Measurements from ENCODE around the gene DNAJC22. TPM values are rescaled to one million over a fixed set of nuclear protein-coding genes. Genes with fewer than 3 reads are reported as not detected.
"Not testable (repeated sequence)": the region's sequence is repeated elsewhere in the genome, so short reads cannot be mapped to it uniquely, and the experiment has no call there.

The DNAJC22 gene
- under 1 TPM in 1 of 2 experiments, not detected in 1; 0.05 TPM for total RNA-seq

DNA sequence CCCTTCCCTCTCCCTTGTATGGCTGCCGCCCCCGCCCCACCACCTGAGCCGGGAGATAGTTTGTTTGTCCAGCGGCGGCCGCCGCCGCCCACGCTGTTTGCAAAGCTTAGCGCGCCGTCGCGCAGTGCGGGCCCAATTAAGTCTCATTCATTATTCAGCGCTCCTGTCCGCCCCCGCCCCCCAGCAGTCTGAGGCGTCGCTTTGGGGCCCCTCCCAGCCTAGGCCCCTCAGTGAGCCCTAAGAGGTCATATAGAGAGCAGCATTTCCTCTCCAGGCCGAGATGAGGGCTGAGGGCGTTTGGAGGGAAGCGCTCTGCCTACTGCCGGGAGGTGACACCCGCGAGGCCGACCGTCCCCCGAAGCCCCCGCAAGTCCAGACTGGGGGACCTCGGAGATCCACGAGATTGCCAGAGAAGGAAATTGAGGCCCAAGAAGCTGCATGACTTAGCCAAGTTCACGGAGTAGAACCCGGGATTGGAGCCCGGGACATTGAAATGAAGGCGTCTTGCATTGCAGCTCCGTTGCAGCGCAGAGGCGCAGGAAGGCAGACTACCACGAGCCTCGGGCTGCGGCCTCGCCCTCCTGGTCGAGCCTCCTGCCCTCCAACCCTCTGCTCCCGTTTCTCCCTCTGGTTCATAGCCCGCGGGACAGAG is at the start of gene DNAJC22:
Gene DNAJC22 (plus strand): TSS at position 230 of the 652 bp plus-strand sequence. CDS start 1,985 bp downstream, outside the sequence.
- ChIA-PET CTCF (interaction anchor here (0.6 to 9.4 kb wide), 31 partner anchors 7 to 290 kb away, joined by 3 to 161 read pairs (median 6); partner anchors contain the start of genes C1QL4, PRPF40B, PRPH and SPATS2), POLR2A (interaction anchor here (1.3 to 2.0 kb wide), 5 partner anchors 11 to 57 kb away, joined by 4 to 12 read pairs (median 7); partner anchors contain the start of genes PRPH and SPATS2)
- Mint-ChIP-seq H3K4me3 (peak within 1 kb of the TSS; percentile 57), H3K27ac (no peak within 1 kb of the TSS), H3K36me3 (ENCODE audit: low read depth) (no peaks in the 10 kb centered on the region), H3K27me3 (peaks cover 74% of the 10 kb centered on the region), H3K4me1 (peaks cover 37% of the 10 kb centered on the region), H3K9me3 (no peaks in the 10 kb centered on the region)
- peak; percentile 34 for DNase-seq

DNA sequence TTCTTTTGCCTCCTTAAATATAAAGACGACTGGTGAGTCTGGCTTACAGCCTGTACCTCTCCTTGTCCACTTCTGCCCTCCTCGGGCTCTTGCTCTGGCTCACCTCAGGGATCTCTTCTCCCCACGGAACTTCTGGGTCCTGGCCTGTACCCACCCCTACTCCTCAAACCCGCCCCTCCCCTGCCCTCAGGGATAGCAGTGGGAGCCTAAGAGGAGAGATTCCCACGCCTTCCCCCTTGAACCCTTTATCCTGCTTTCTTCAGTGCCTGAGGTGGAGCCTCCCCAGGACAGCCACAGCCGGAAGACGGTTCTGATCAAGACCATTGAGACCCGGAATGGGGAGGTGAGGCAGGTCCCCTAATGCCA is 49.0 kb upstream of the DNAJC22 start:
- H3K9me3 Mint-ChIP-seq = no peaks in the 10 kb centered on the region
- H3K4me1 Mint-ChIP-seq = peaks cover 40% of the 10 kb centered on the region
- ChIA-PET POLR2A (interaction anchor here (0.8 to 3.6 kb wide), 5 partner anchors 23 to 69 kb away, joined by 3 to 21 read pairs (median 9); partner anchors contain the start of genes TROAP and TUBA1C), CTCF (interaction anchor here (0.7 to 14.1 kb wide), 16 partner anchors 8 to 230 kb away, joined by 3 to 161 read pairs (median 6); partner anchors contain the start of genes C1QL4, DNAJC22 and TROAP)
- H3K36me3 Mint-ChIP-seq (ENCODE audit: low read depth) = no peaks in the 10 kb centered on the region
- peaks cover 52% of the 10 kb centered on the region for H3K27me3 Mint-ChIP-seq
- no peak overlapping the region for H3K27ac Mint-ChIP-seq
- peak overlapping the region; percentile 44 for H3K4me3 Mint-ChIP-seq
- DNase-seq = no peak

DNA sequence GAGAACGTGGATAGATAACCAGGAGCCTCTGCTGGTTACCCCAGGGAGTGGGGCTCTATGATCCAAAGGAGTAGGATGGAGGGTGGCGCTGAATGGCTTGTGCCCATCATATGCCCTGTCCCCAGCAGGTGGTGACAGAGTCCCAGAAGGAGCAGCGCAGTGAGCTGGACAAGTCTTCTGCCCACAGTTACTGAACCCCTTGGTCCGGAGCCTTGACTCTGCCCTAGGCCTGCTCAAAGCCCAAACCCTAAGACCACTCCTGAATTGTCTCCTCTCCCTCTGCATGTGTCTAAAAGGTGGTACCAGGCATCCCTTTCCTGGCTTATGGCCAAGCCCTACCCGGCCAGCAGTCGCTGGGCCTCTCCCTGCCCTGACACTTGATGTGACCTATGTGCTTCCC is 48.5 kb upstream of the DNAJC22 start:
- Mint-ChIP-seq H3K36me3 (ENCODE audit: low read depth) (no peaks in the 10 kb centered on the region), H3K4me1 (peaks cover 40% of the 10 kb centered on the region), H3K27ac (no peak overlapping the region), H3K27me3 (peaks cover 54% of the 10 kb centered on the region), H3K4me3 (peak overlapping the region; percentile 44), H3K9me3 (no peaks in the 10 kb centered on the region)
- ChIA-PET POLR2A (interaction anchor here (1.1 to 1.2 kb wide), 2 partner anchors 24 to 69 kb away, joined by 3 to 4 read pairs; partner anchors contain the start of gene TROAP), CTCF (interaction anchor here (2.9 to 4.1 kb wide), 2 partner anchors 25 to 39 kb away, joined by 15 to 36 read pairs; partner anchors contain the start of genes C1QL4 and TROAP)
- DNase-seq = no peak

DNA sequence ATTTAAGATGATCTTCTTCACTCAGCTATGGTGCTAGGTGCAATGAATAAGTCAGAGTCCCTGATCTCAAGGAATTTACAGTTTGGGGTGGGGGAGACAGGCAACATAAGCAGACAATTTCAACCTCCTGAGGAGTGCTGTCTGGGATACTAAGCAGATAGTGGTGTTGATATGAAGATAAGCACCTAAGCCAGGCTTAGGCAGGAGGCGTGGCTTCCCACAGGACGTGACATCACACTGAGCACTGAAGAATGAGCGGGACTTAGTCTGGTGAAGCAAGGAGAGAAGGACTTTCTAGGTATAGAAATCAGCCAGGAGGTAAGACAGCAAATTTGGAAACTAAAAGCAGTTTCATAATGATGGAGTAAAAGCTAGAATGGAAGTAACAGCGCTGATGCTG is 44.9 kb upstream of the DNAJC22 start:
- ChIA-PET POLR2A (interaction anchor here (2.8 kb wide), 1 partner anchor 21 kb away, joined by 10 read pairs; the partner anchor contains the start of gene TROAP), CTCF (interaction anchor here (0.7 to 2.1 kb wide), 4 partner anchors 9 to 215 kb away, joined by 3 to 10 read pairs (median 4); partner anchors contain the start of genes C1QL4 and DNAJC22)
- Mint-ChIP-seq H3K27ac (peak overlapping the region; percentile 22), H3K4me1 (peaks cover 29% of the 10 kb centered on the region), H3K27me3 (peaks cover 36% of the 10 kb centered on the region), H3K4me3 (peak overlapping the region; percentile 18), H3K9me3 (no peaks in the 10 kb centered on the region), H3K36me3 (ENCODE audit: low read depth) (no peaks in the 10 kb centered on the region)
- DNase-seq = peak; percentile 64

DNA sequence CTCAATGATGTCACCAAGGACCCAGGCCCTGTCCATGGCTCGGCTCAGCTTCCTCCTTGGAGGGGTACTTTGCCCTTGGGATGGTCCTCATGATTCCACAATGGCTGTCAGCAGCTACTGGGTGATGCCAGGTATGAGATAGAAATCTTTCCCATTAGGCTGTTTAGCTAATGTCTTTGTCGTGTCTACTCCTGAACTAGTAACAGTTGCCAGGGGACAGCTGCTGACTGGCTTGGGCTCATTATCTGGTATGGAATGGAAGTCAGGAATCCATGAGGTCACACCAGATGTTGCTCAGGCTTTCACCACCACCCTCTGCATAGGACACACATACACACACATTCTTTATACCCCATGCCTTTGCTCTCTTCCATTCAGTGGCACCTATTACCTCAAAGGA is 42.5 kb upstream of the DNAJC22 start:
- peaks cover 25% of the 10 kb centered on the region for H3K27me3 Mint-ChIP-seq
- POLR2A ChIA-PET = interaction anchor here (1.0 to 2.8 kb wide), 3 partner anchors 9 to 45 kb away, joined by 3 to 10 read pairs (median 5); partner anchors contain the start of genes PRPH and TROAP
- CTCF ChIA-PET = interaction anchor here (1.0 to 1.2 kb wide), 3 partner anchors 16 to 55 kb away, joined by 3 to 5 read pairs (median 3); no protein-coding TSS in a partner anchor
- H3K4me1 Mint-ChIP-seq = peaks cover 9% of the 10 kb centered on the region
- no peak overlapping the region for H3K4me3 Mint-ChIP-seq
- no peaks in the 10 kb centered on the region for H3K36me3 Mint-ChIP-seq (ENCODE audit: low read depth)
- H3K9me3 Mint-ChIP-seq = no peaks in the 10 kb centered on the region
- DNase-seq = no peak
- H3K27ac Mint-ChIP-seq = no peak overlapping the region

DNA sequence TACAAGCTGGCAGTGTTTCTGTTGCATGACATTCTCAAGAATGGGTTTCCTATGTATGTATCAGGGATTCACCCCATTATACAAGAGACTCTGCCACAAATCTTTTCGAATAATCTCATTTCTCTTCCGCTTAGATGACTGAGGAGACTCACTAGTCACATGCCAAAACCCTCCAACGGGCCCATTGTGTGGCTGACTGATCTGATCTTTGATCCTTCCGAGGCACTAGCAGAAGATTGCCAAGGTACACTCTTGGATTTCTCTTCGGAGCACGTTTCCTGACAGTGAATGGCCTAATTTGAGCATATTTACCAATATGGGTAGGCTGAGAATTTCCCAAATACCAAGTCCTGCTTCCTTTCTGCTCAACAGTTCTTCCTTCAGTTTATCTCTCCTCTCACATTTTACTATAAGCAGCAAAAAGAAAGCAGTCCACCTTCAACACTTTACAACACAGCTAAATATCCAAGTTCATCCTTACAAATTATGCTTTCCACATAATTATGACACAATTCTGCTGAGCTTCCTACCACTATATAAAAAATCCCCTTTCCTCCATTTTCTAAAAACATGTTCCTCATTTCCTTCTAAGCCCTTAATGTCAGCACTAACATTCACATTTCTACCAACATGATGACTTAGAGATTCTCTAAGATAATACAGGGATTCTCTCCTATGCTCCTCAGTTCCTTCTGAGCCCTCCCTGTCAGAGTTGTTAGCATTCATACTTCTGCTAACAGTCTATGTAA is 40.8 kb upstream of the DNAJC22 start:
- ChIA-PET POLR2A (no interaction called here), CTCF (interaction anchor here (0.6 to 1.3 kb wide), 3 partner anchors 9 to 36 kb away, joined by 3 to 4 read pairs (median 3); no protein-coding TSS in a partner anchor)
- H3K36me3 Mint-ChIP-seq (ENCODE audit: low read depth) = no peaks in the 10 kb centered on the region
- no peak overlapping the region for H3K27ac Mint-ChIP-seq
- H3K4me3 Mint-ChIP-seq = no peak overlapping the region
- peaks cover 34% of the 10 kb centered on the region for H3K27me3 Mint-ChIP-seq
- peaks cover 9% of the 10 kb centered on the region for H3K4me1 Mint-ChIP-seq
- no peaks in the 10 kb centered on the region for H3K9me3 Mint-ChIP-seq
- no peak for DNase-seq

DNA sequence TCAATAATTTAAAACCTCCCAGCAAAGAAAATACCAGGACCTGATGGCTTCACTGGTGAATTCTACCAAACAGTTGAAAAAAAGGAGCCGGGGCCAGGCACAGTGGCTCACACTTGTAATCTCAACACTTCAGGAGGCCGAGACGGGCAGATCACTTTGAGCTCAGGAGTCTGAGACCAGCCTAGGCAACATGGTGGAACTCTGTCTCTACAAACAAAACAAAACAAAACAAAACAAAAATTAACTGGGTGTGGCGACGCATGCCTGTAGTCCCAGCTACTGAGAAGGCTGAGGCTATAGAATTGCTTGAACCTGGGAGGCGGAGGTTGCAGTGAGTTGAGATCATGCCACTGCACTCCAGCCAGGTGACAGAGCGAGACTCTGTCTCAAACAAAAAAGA is 37.3 kb upstream of the DNAJC22 start:
- CTCF ChIA-PET = interaction anchor here (0.8 kb wide), 1 partner anchor 22 kb away, joined by 3 read pairs; no protein-coding TSS in a partner anchor
- DNase-seq = no peak
- POLR2A ChIA-PET = interaction anchor here (1.6 kb wide), 1 partner anchor 13 kb away, joined by 5 read pairs; the partner anchor contains the start of gene TROAP
- peaks cover 35% of the 10 kb centered on the region for H3K27me3 Mint-ChIP-seq
- H3K36me3 Mint-ChIP-seq (ENCODE audit: low read depth) = no peaks in the 10 kb centered on the region
- H3K4me3 Mint-ChIP-seq = no peak overlapping the region
- no peaks in the 10 kb centered on the region for H3K9me3 Mint-ChIP-seq
- no peak overlapping the region for H3K27ac Mint-ChIP-seq
- H3K4me1 Mint-ChIP-seq = no peaks in the 10 kb centered on the region

DNA sequence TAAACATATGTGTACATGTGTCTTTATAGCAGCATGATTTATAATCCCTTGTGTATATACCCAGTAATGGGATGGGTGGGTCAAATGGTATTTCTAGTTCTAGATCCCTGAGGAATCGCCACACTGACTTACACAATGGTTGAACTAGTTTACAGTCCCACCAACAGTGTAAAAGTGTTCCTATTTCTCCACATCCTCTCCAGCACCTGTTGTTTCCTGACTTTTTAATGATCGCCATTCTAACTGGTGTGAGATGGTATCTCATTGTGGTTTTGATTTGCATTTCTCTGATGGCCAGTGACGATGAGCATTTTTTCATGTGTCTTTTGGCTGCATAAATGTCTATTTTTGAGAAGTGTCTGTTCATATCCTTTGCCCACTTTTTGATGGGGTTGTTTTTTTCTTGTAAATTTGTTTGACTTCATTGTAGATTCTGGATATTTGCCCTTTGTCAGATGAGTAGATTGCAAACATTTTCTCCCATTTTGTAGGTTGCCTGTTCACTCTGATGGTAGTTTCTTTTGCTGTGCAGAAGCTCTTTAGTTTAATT is 36.2 kb upstream of the DNAJC22 start:
- H3K27ac Mint-ChIP-seq; H3K4me3 Mint-ChIP-seq; H3K9me3 Mint-ChIP-seq; DNase-seq; POLR2A ChIA-PET; H3K4me1 Mint-ChIP-seq; H3K36me3 Mint-ChIP-seq (ENCODE audit: low read depth); CTCF ChIA-PET: not testable (repeated sequence)
- peaks cover 31% of the 10 kb centered on the region for H3K27me3 Mint-ChIP-seq

DNA sequence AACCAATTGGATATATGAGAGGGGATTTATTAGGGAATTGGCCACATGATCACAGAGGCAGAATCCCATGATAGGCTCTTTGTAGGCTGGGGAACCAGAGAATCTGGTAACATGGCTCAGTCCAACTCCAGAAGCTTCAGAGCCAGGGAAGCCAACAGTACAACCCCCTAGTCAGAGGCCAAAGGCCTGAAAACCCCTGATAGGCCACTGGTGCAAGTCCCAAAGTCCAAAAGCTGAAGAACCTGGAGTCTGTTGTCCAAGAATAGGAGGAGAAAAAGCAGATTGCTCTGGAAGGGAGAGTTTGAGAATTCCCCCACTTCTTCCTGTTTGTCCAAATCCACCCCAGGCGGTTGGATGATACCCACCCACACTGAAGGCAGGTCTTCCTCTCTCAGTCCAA is 31.9 kb upstream of the DNAJC22 start:
- ChIA-PET POLR2A (no interaction called here), CTCF (interaction anchor here (1.3 to 1.4 kb wide), 2 partner anchors 17 to 19 kb away, joined by 3 to 4 read pairs; partner anchors contain the start of gene PRPH)
- no peaks in the 10 kb centered on the region for H3K4me1 Mint-ChIP-seq
- no peak overlapping the region for H3K4me3 Mint-ChIP-seq
- peaks cover 11% of the 10 kb centered on the region for H3K27me3 Mint-ChIP-seq
- no peaks in the 10 kb centered on the region for H3K36me3 Mint-ChIP-seq (ENCODE audit: low read depth)
- no peak overlapping the region for H3K27ac Mint-ChIP-seq
- DNase-seq = no peak
- H3K9me3 Mint-ChIP-seq = no peaks in the 10 kb centered on the region

DNA sequence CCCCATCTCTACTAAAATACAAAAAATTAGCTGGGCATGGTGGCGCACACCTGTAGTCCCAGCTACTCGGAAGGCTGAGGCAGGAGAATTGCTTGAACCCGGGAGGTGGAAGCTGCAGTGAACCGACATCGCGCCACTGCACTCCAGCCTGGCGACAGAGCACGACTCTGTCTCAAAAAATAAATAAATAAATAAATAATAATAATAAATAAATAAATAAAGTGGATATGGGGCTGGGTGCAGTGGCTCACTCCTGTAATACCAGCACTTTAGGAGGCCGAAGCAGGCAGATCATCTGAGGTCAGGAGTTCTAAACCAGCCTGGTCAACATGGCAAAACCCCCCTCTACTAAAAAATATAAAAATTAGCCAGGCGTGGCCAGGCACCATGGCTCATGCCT is 29.6 kb upstream of the DNAJC22 start:
- H3K4me3 Mint-ChIP-seq; H3K27ac Mint-ChIP-seq; H3K9me3 Mint-ChIP-seq; H3K27me3 Mint-ChIP-seq; POLR2A ChIA-PET; DNase-seq; CTCF ChIA-PET; H3K36me3 Mint-ChIP-seq (ENCODE audit: low read depth): not testable (repeated sequence)
- peaks cover 11% of the 10 kb centered on the region for H3K4me1 Mint-ChIP-seq

DNA sequence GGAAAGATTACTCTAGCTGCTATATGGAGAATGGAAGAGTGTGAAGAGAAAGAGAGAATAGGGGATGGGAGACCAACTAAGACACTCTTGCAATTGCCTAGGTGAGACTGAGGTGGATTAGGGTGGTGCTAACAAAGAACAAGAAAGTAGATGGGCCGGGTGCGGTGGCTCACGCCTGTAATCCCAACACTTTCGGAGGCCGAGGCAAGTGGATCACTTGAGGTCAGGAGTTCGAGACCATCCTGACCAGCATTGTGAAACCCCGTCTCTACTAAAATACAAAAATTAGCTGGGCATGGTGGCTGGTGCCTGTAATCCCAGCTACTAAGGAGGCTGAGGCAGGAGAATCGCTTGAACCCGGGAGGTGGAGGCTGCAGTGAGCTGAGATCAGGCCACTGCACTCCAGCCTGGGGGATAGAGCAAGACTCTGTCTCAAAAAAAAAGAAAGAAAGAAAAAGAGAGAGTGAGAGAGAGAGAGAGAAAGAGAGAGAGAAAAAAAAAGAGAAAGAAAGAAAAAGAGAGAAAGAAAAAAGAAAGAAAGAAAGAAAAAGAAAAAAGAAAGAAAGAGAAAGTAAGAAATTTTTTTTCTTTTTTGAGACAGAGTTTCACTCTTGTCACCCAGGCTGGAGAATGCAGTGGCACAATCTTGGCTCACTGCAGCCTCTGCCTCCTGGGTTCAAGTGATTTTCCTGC is 26.1 kb upstream of the DNAJC22 start:
- CTCF ChIA-PET = interaction anchor here (4.5 kb wide), 1 partner anchor 14 kb away, joined by 51 read pairs; the partner anchor contains the start of gene C1QL4
- H3K27me3 Mint-ChIP-seq, H3K27ac Mint-ChIP-seq, DNase-seq, H3K4me3 Mint-ChIP-seq, H3K9me3 Mint-ChIP-seq: not testable (repeated sequence)
- POLR2A ChIA-PET = interaction anchor here (4.1 kb wide), 1 partner anchor 189 kb away, joined by 40 read pairs; the partner anchor contains the start of gene TUBA1B
- Mint-ChIP-seq H3K36me3 (ENCODE audit: low read depth) (peaks cover 11% of the 10 kb centered on the region), H3K4me1 (peaks cover 30% of the 10 kb centered on the region)

DNA sequence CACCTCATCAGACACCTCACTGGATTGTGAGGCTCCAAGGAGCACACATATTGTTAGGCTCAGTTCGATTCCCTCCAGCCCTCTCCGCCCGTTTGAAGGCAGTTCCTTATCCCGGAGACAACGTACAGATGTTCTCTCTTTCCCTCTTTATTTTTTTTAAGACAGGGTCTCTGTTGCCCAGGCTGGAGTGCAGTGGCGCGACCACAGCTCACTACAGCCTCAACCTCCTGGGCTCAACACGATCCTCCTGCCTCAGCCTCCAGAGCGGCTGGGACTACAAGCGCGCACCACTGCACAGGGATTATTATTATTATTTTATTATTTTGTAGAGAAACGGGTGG is 24.4 kb upstream of the DNAJC22 start:
- Mint-ChIP-seq H3K4me1 (peaks cover 33% of the 10 kb centered on the region), H3K27ac (peak overlapping the region; percentile 86), H3K9me3 (no peaks in the 10 kb centered on the region), H3K36me3 (ENCODE audit: low read depth) (peaks cover 26% of the 10 kb centered on the region), H3K27me3 (no peaks in the 10 kb centered on the region), H3K4me3 (peak overlapping the region; percentile 94)
- DNase-seq = no peak
- CTCF ChIA-PET = interaction anchor here (1.0 to 4.5 kb wide), 10 partner anchors 13 to 235 kb away, joined by 3 to 51 read pairs (median 11); partner anchors contain the start of genes C1QL4, DNAJC22, PRPH and SPATS2
- POLR2A ChIA-PET = interaction anchor here (0.7 to 4.1 kb wide), 31 partner anchors 10 to 521 kb away, joined by 3 to 46 read pairs (median 5); partner anchors contain the start of genes BCDIN3D, C1QL4, KMT2D and PRPH

Data from activated CD4-positive, alpha-beta memory T cell treated with anti-CD3 and anti-CD28 coated beads, Interleukin-2, amount 10 ng/mL, durations not matched to agents 7 days and 5 days (primary cell).